Astrocyte (in vitro differentiated cells and primary cell): ENCODE data around the gene PSME3IP1. TPM values are rescaled to one million over a fixed set of nuclear protein-coding genes. Genes with fewer than 3 reads are reported as not detected.
"Not testable (repeated sequence)": the region's sequence is repeated elsewhere in the genome, so short reads cannot be mapped to it uniquely, and the experiment has no call there.

Experiments used
- DNase-seq: peaks from one replicate; pipeline ENCODE4 v3.0.0-alpha.2; 2010; ENCODE audit warnings: low read depth
- FAIRE-seq: peaks from 2 replicates; lab custom pipeline; 2011; peaks lifted over from hg19 to GRCh38; lab: Jason Lieb, UNC
- H2AFZ ChIP-seq: 2 replicates; pipeline ENCODE4 v1.6.0; 2012; ENCODE audit warnings: low read depth, low read length, inconsistent platforms
- H3K27ac ChIP-seq: 2 replicates; pipeline ENCODE4 v1.5.1; 2011; ENCODE audit warnings: low read depth, low read length, inconsistent platforms
- H3K27me3 ChIP-seq: 2 replicates; pipeline ENCODE4 v1.6.0; 2011; ENCODE audit warnings: low read length, inconsistent platforms; ENCODE audit not compliant: insufficient read depth
- H3K36me3 ChIP-seq: 2 replicates; pipeline ENCODE4 v1.5.1; 2011; ENCODE audit warnings: low read length, inconsistent platforms; ENCODE audit not compliant: insufficient read depth
- H3K4me1 ChIP-seq: 2 replicates; pipeline ENCODE4 v1.5.1; 2011; ENCODE audit warnings: low read length, inconsistent platforms; ENCODE audit not compliant: insufficient read depth
- H3K4me2 ChIP-seq: 2 replicates; pipeline ENCODE4 v1.6.0; 2012; ENCODE audit warnings: low read length, inconsistent platforms
- H3K4me3 ChIP-seq: 2 replicates; pipeline ENCODE4 v1.5.1; 2011; ENCODE audit warnings: low read depth, mild to moderate bottlenecking, low read length, inconsistent platforms; ENCODE audit not compliant: insufficient read depth
- H3K79me2 ChIP-seq: 2 replicates; pipeline ENCODE4 v1.6.0; 2012; ENCODE audit warnings: mild to moderate bottlenecking, low read length, inconsistent platforms; ENCODE audit not compliant: insufficient read depth
- H3K9ac ChIP-seq: 2 replicates; pipeline ENCODE4 v1.6.0; 2012; ENCODE audit warnings: mild to moderate bottlenecking, low read length, inconsistent platforms
- H3K9me3 ChIP-seq: 2 replicates; pipeline ENCODE4 v1.5.1; 2012; ENCODE audit warnings: low read depth, mild to moderate bottlenecking, low read length, inconsistent platforms; ENCODE audit not compliant: insufficient read depth
- H4K20me1 ChIP-seq: 2 replicates; pipeline ENCODE4 v1.6.0; 2012; ENCODE audit warnings: low read length, inconsistent platforms; ENCODE audit not compliant: insufficient read depth
- H3K27ac Mint-ChIP-seq: one replicate; pipeline ENCODE4 v1.8.0; 2021; ENCODE audit warnings: mild to moderate bottlenecking, mixed read lengths; ENCODE audit not compliant: unreplicated experiment
- H3K27me3 Mint-ChIP-seq: one replicate; pipeline ENCODE4 v1.8.0; 2021; ENCODE audit warnings: low read depth, mixed read lengths; ENCODE audit not compliant: unreplicated experiment
- H3K36me3 Mint-ChIP-seq: one replicate; pipeline ENCODE4 v1.8.0; 2021; ENCODE audit warnings: low read depth, mixed read lengths; ENCODE audit not compliant: unreplicated experiment
- H3K4me1 Mint-ChIP-seq: one replicate; pipeline ENCODE4 v1.8.0; 2021; ENCODE audit warnings: low read depth, mixed read lengths; ENCODE audit not compliant: unreplicated experiment
- H3K4me3 Mint-ChIP-seq: one replicate; pipeline ENCODE4 v1.8.0; 2021; ENCODE audit warnings: mild to moderate bottlenecking, moderate library complexity, mixed read lengths; ENCODE audit not compliant: unreplicated experiment
- H3K9me3 Mint-ChIP-seq: one replicate; pipeline ENCODE4 v1.8.0; 2021; ENCODE audit warnings: mild to moderate bottlenecking, mixed read lengths; ENCODE audit not compliant: unreplicated experiment
- EZH2 ChIP-seq: IDR thresholded peaks from 2 replicates; pipeline ENCODE4 v1.6.1; 2012; ENCODE audit warnings: mild to moderate bottlenecking, low read length, inconsistent platforms; ENCODE audit not compliant: insufficient read depth
- total RNA-seq: library from RNA; stranded (reverse); gene quantifications from 2 replicates; pipeline ENCODE4 v1.2.1, GENCODE V29; 2021
- TF ChIP-seq, protein P1 (sequence below): IDR thresholded peaks from 2 replicates; pipeline ENCODE4 v1.5.1; 2011; ENCODE audit warnings: low read depth, mild to moderate bottlenecking, inconsistent platforms, low read length, moderate library complexity; ENCODE audit not compliant: insufficient read depth

The PSME3IP1 gene
- total RNA-seq, 1 donor from 2014 or later = 78.8 TPM

DNA sequence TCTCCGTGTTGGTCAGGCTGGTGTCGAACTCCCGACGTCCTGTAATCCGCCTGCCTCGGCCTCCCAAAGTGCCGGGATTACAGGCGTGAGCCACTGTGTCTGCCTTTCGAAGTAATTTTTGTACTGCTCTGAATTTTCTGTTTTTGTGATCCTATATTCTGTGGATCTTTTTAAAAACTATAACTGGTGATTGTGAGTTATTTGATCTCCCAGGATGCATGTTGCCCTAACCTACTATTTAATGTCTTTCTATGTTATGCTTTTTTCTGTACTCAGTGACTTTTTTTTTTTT lies 2.8 kb upstream of the PSME3IP1 start:
- no peak for TF ChIP-seq EZH2
- TF ChIP-seq, protein P1, sequence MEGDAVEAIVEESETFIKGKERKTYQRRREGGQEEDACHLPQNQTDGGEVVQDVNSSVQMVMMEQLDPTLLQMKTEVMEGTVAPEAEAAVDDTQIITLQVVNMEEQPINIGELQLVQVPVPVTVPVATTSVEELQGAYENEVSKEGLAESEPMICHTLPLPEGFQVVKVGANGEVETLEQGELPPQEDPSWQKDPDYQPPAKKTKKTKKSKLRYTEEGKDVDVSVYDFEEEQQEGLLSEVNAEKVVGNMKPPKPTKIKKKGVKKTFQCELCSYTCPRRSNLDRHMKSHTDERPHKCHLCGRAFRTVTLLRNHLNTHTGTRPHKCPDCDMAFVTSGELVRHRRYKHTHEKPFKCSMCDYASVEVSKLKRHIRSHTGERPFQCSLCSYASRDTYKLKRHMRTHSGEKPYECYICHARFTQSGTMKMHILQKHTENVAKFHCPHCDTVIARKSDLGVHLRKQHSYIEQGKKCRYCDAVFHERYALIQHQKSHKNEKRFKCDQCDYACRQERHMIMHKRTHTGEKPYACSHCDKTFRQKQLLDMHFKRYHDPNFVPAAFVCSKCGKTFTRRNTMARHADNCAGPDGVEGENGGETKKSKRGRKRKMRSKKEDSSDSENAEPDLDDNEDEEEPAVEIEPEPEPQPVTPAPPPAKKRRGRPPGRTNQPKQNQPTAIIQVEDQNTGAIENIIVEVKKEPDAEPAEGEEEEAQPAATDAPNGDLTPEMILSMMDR = no peak
- no peak overlapping the region for H3K4me3 ChIP-seq
- DNase-seq (no peak), FAIRE-seq (no peak)
- H3K9ac ChIP-seq = no peak overlapping the region
- H3K27ac ChIP-seq = no peak overlapping the region
- H3K9me3 Mint-ChIP-seq = no peaks in the 10 kb centered on the region
- H3K9me3 ChIP-seq = no peaks in the 10 kb centered on the region
- H4K20me1 ChIP-seq = peaks cover 32% of the 10 kb centered on the region
- H3K79me2 ChIP-seq = peaks cover 96% of the 10 kb centered on the region
- H3K27me3 Mint-ChIP-seq = no peaks in the 10 kb centered on the region
- peaks cover 47% of the 10 kb centered on the region for H3K4me1 Mint-ChIP-seq
- no peaks in the 10 kb centered on the region for H3K27me3 ChIP-seq
- H3K4me2 ChIP-seq = peak overlapping the region; percentile 96
- H3K36me3 ChIP-seq = no peaks in the 10 kb centered on the region
- no peaks in the 10 kb centered on the region for H3K36me3 Mint-ChIP-seq
- no peak overlapping the region for H2AFZ ChIP-seq
- peak overlapping the region; percentile 75 for H3K27ac Mint-ChIP-seq
- peak overlapping the region; percentile 100 for H3K4me3 Mint-ChIP-seq
- H3K4me1 ChIP-seq = peaks cover 46% of the 10 kb centered on the region

DNA sequence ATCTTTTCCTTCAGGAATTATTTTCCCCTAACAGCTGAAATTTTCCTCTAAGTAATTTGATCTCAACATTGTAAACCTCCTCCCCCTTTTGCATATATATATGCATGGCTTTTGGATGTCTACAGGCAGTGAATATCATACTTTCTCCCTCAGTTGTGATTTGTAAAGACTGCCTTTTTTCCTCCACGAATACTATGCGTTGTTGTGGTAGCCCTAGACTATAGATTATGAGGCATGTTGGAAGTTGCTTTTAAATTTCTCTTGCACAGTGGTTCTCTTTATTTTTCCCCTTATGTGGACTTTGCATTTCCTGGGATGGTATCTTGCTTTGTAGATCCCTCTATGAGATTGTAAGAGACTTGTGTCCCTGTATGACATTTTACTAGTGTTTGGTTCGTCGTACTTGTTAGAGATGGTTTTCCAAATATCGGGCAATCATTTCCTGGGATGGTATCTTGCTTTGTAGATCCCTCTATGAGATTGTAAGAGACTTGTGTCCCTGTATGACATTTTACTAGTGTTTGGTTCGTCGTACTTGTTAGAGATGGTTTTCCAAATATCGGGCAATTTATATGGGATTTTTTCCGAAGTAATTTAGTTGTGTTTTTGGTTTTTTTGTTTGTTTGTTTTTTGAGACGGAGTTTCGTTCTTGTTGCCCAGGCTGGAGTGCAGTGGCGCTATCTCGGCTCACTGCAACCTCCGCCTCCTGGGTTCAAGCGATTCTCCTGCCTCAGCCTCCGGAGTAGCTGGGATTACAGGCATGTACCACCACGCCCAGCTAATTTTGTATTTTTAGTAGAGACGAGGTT lies 2.3 kb upstream of the PSME3IP1 start:
- not testable (repeated sequence) for H3K9me3 Mint-ChIP-seq, H3K36me3 Mint-ChIP-seq, DNase-seq, H3K27me3 ChIP-seq, H2AFZ ChIP-seq, H3K27me3 Mint-ChIP-seq, H3K9me3 ChIP-seq, H3K36me3 ChIP-seq, FAIRE-seq
- Histone ChIP-seq H3K27ac (peak overlapping the region; percentile 92), H3K79me2 (peaks cover 96% of the 10 kb centered on the region), H3K4me2 (peak overlapping the region; percentile 96), H3K9ac (peak overlapping the region; percentile 97), H4K20me1 (peaks cover 32% of the 10 kb centered on the region), H3K4me1 (peaks cover 41% of the 10 kb centered on the region), H3K4me3 (peak overlapping the region; percentile 89)
- Mint-ChIP-seq H3K27ac (peak overlapping the region; percentile 99), H3K4me1 (peaks cover 43% of the 10 kb centered on the region), H3K4me3 (peak overlapping the region; percentile 100)

DNA sequence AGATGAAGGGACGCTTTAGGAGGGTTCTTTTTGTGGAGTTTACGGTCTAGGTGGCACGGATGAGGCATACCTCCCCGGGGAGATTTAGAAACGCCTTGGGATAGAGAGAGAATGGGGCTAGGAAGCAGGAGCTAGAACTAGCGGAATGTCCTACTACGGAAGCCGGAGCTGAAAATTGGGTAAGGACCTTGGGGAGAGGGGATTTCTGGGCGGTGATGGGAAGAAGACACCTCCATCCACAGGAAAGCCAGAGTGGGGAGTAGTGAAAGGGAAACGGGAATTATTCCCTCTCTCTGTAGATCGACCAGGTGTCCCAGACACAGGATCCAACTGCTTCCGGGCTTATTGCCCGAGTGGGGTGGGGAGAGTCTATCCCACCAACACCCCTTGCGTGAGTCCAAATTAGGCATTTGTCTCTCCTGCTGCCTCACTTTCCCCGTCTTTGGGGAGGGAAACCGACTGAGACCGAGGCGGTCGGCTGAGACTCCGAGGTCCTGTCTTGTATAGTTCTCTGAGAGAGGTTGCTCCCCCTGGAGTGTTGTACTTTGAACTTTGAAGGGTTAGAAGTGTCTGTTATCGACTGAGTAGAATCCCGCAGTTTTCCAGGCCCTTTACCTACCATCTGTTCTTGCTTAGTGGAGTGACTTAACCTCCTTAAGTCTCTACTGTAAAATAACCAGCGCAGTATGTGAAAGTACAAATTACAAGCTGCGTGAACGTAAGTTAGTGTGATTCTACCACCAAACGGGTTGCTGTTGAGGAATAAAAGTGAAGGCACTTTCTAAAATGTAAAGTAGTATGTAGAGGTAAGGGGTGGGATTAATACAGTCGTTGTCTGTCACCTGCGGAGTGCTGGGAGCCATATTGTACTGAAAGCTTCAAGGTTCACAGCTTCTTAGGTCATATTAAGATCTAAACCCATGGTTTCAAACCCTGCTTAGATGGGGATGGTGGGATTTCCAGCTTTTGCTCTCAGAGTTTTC lies 1.3 kb upstream of the PSME3IP1 start:
- peaks cover 94% of the 10 kb centered on the region for H3K79me2 ChIP-seq
- TF ChIP-seq, protein P1 = no peak
- no peak for TF ChIP-seq EZH2
- peak overlapping the region; percentile 92 for H3K27ac ChIP-seq
- H3K9me3 ChIP-seq = no peaks in the 10 kb centered on the region
- Mint-ChIP-seq H3K27ac (peak overlapping the region; percentile 99), H3K9me3 (no peaks in the 10 kb centered on the region), H3K36me3 (no peaks in the 10 kb centered on the region), H3K4me1 (peaks cover 34% of the 10 kb centered on the region), H3K27me3 (no peaks in the 10 kb centered on the region), H3K4me3 (peak overlapping the region; percentile 100)
- FAIRE-seq (no peak), DNase-seq (peak; percentile 12)
- no peaks in the 10 kb centered on the region for H3K27me3 ChIP-seq
- H2AFZ ChIP-seq = peak overlapping the region; percentile 48
- peaks cover 32% of the 10 kb centered on the region for H3K4me1 ChIP-seq
- H3K4me2 ChIP-seq = peak overlapping the region; percentile 96
- H4K20me1 ChIP-seq = peaks cover 33% of the 10 kb centered on the region
- no peaks in the 10 kb centered on the region for H3K36me3 ChIP-seq
- peak overlapping the region; percentile 89 for H3K4me3 ChIP-seq
- H3K9ac ChIP-seq = peak overlapping the region; percentile 97
